ENCODE data around the gene RLN1.
"Not testable (repeated sequence)": the region's sequence is repeated elsewhere in the genome, so short reads cannot be mapped to it uniquely, and the experiment has no call there.

RLN1 gene

DNA sequence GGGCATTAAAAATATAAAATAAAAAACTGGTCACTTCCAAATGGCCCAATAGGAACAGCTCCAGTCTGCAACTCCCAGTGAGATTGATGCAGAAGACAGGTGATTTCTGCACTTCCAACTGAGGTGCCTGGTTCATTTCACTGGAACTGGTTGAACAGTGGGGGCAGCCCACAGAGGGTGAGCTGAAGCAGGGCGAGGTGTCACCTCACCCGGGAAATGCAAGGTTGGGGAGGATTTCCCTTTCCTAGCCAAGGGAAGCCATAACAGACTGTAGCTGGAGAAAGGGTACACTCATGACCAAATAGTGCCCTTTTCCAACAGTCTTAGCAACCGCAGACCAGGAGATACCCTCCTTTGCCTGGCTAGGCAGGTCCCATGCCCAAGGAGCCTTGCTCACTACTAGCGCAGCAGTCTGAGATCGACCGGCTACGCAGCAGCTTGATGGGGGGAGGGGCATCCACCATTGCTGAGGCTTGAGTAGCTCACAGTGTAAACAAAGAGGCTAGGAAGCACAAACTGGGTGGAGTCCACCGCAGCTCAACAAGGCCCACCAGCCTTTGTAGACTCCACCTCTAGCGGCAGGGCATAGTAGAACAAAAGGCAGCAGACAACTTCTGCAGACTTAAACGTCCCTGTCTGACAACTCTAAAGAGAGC, 12.7 kb downstream of the RLN1 start:
- no peak for DNase-seq
- TF ChIP-seq, protein P1, sequence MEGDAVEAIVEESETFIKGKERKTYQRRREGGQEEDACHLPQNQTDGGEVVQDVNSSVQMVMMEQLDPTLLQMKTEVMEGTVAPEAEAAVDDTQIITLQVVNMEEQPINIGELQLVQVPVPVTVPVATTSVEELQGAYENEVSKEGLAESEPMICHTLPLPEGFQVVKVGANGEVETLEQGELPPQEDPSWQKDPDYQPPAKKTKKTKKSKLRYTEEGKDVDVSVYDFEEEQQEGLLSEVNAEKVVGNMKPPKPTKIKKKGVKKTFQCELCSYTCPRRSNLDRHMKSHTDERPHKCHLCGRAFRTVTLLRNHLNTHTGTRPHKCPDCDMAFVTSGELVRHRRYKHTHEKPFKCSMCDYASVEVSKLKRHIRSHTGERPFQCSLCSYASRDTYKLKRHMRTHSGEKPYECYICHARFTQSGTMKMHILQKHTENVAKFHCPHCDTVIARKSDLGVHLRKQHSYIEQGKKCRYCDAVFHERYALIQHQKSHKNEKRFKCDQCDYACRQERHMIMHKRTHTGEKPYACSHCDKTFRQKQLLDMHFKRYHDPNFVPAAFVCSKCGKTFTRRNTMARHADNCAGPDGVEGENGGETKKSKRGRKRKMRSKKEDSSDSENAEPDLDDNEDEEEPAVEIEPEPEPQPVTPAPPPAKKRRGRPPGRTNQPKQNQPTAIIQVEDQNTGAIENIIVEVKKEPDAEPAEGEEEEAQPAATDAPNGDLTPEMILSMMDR (IDR thresholded peaks at IDR 0.05; ENCODE audit: low read depth, low read length, missing control alignments) = no peak
- H3K4me3 ChIP-seq (ENCODE audit: low read depth, low read length) = no peak overlapping the region

DNA sequence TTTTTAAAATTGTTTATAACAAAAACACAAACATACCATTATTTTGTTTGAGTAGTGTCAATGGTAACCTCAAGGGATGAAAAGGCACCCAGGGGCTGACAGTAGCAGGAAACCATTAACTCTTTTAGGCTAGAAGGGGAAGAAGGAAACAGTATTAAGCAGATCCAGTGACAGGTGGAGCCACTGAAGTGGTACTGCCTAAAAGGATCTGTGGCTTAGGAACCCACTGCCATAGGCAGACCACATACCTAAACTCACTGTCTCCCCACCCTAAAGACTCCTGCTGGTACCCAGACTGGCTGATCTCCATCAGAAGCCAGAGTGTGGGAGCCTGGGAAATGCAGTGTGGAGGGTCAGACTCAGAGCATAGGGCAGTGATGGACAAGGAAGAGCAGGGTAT, 13.5 kb downstream of the RLN1 start:
- no peak overlapping the region for H3K27ac ChIP-seq
- DNase-seq = no peak
- no peaks in the 10 kb centered on the region for H3K27me3 ChIP-seq (replicated peaks)
- H3K4me3 ChIP-seq (ENCODE audit: low read depth, low read length) = no peak overlapping the region
- H3K36me3 ChIP-seq (replicated peaks) = no peaks in the 10 kb centered on the region
- in situ Hi-C loops (cut with HindIII; ENCODE audit: low pct_ligation_motif_present, low sequenced_read_pairs) = no loop called here
- TF ChIP-seq, protein P1 (IDR thresholded peaks at IDR 0.05; ENCODE audit: low read depth, low read length, missing control alignments) = no peak

More for the DNA sequence above, 12.7 kb downstream of the RLN1 start:
- Histone ChIP-seq H3K27ac (no peak overlapping the region), H3K27me3 (replicated peaks) (no peaks in the 10 kb centered on the region), H3K36me3 (replicated peaks) (no peaks in the 10 kb centered on the region)
- in situ Hi-C loops (cut with HindIII; ENCODE audit: low pct_ligation_motif_present, low sequenced_read_pairs) = no loop called here

DNA sequence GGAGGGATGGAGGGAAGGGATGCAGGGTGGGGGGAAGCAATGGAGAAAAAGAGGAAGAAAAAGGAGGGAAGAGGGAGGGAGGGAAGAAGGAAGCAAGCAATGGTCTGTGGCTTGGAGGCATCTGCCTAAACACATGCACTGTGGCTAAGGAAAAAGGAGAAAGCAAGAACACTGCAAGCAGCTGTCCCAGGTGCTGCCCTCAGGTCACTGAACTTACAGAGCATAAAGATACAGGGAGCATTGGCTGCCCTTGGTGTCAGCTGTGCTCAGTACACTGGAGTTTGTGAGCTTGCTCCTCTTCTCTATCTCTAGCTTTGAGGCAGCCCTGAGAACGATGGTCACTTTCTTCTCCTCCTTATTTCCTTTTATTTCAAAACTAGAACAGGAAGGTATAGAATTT, 18.1 kb downstream of the RLN1 start:
- not testable (repeated sequence) for DNase-seq

DNA sequence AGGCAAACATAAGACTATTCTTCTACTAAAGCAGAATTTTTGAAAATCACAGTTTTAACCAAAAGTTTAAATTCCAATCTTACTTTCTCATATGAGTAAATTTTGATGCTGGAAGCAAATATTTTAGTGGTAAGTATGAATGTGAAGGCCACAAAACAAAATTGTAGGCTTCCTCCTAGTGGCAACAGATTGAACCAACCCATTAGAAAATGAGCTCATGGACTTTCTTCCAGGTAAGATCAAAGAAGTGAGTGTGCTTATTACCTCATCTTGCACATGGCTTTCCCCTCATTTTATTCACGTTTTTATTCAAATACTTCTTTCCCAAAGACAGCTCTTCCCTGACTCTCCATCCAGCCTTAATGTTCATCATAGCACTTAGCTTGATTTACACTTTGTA, 18.6 kb downstream of the RLN1 start:
- no peak overlapping the region for H3K4me3 ChIP-seq (ENCODE audit: low read depth, low read length)
- in situ Hi-C loops (cut with HindIII; ENCODE audit: low pct_ligation_motif_present, low sequenced_read_pairs) = no loop called here

More for the DNA sequence above, 18.1 kb downstream of the RLN1 start:
- H3K27ac ChIP-seq; H3K36me3 ChIP-seq (replicated peaks); in situ Hi-C loops (cut with HindIII; ENCODE audit: low pct_ligation_motif_present, low sequenced_read_pairs); H3K27me3 ChIP-seq (replicated peaks); H3K4me3 ChIP-seq (ENCODE audit: low read depth, low read length): not testable (repeated sequence)

DNA sequence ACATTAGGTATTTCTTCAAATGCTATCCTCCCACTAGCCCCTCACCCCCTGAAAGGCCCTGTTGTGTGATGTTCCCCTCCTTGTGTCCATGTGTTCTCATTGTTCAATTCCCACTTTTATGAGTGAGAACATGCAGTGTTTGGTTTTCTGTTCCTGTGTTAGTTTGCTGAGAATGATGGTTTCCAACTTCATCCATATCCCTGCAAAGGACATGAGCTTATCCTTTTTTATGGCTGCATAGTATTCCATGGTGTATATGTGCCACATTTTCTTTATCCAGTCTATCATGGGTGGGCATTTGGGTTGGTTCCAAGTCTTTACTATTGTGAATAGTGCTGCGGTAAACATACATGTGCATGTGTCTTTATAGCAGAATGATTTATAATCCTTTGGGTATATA, 23.3 kb downstream of the RLN1 start:
- DNase-seq; in situ Hi-C loops (cut with HindIII; ENCODE audit: low pct_ligation_motif_present, low sequenced_read_pairs); H3K36me3 ChIP-seq (replicated peaks); H3K27me3 ChIP-seq (replicated peaks); H3K4me3 ChIP-seq (ENCODE audit: low read depth, low read length); H3K27ac ChIP-seq: not testable (repeated sequence)

More for the DNA sequence above, 18.6 kb downstream of the RLN1 start:
- H3K36me3 ChIP-seq (replicated peaks) = no peaks in the 10 kb centered on the region
- no peaks in the 10 kb centered on the region for H3K27me3 ChIP-seq (replicated peaks)
- TF ChIP-seq, protein P1 (IDR thresholded peaks at IDR 0.05; ENCODE audit: low read depth, low read length, missing control alignments) = peak; percentile 10
- no peak overlapping the region for H3K27ac ChIP-seq
- DNase-seq = no peak

DNA sequence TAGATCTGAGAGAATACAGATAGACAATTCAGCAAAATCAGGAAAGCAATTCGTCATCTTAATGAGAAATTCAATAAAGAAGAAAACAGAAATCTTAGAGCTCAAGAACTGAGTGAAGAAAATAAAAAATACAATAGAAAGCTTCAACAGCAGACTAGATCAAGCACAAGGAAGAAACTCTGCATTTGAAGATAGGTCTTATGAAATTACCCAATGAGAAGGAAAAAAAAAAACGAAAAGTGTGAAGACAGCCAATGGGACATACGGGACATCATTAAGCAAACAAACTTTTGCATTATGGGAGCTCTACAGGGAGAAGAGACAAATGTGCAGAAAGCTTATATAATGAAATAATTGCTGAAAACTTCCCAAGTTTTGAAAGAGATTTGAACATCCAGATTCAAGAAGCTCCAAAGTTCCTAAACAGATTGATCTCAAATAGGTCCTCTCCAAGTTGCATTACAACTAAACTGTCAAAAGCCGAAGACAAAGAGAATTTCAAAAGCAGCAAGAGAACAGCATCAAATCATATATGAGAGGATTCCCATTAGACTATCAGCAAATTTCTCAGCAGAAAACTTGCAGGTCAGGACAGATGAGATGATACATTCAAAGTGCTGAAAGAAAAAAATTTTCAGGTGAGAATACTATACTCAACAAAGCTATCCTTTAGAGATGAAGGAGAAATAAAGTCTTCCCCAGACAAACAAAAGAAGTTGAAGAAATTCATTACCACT, 24.3 kb downstream of the RLN1 start:
- no peaks in the 10 kb centered on the region for H3K36me3 ChIP-seq (replicated peaks)
- no peaks in the 10 kb centered on the region for H3K27me3 ChIP-seq (replicated peaks)
- DNase-seq = no peak
- in situ Hi-C loops (cut with HindIII; ENCODE audit: low pct_ligation_motif_present, low sequenced_read_pairs) = no loop called here
- TF ChIP-seq, protein P1 (IDR thresholded peaks at IDR 0.05; ENCODE audit: low read depth, low read length, missing control alignments) = no peak
- H3K27ac ChIP-seq = no peak overlapping the region
- no peak overlapping the region for H3K4me3 ChIP-seq (ENCODE audit: low read depth, low read length)

Measured in brain microvascular endothelial cell (primary cell).